Keratinocyte (primary cell): ENCODE data around the gene YIPF1. TPM values are rescaled to one million over a fixed set of nuclear protein-coding genes. Genes with fewer than 3 reads are reported as not detected.

Experiments used
- DNase-seq: peaks from one replicate; pipeline ENCODE4 v3.0.0-alpha.2; 2011; ENCODE audit warnings: low read depth, missing footprints, low spot score
- FAIRE-seq: peaks from 2 replicates; lab custom pipeline; 2011; peaks lifted over from hg19 to GRCh38; lab: Jason Lieb, UNC
- H2AFZ ChIP-seq: 2 replicates; pipeline ENCODE4 v1.6.0; 2012; ENCODE audit warnings: low read length, control low read depth, inconsistent platforms; ENCODE audit not compliant: control insufficient read depth
- H3K27ac ChIP-seq: 2 replicates; pipeline ENCODE4 v1.5.1; 2011; ENCODE audit warnings: low read length; ENCODE audit not compliant: control insufficient read depth, insufficient read depth
- H3K27me3 ChIP-seq: 3 replicates; pipeline ENCODE4 v1.6.0; 2011; ENCODE audit warnings: low read length; ENCODE audit not compliant: control insufficient read depth, insufficient read depth; ENCODE audit errors: extremely low read depth
- H3K36me3 ChIP-seq, 2 experiments: 2 replicates in 1 of 2; 3 replicates in 1 of 2; pipeline ENCODE4 v1.5.1; 2011; ENCODE audit warnings: low read length in 2 of 2, mild to moderate bottlenecking in 1 of 2; ENCODE audit not compliant: control insufficient read depth in 2 of 2, insufficient read depth in 2 of 2; ENCODE audit errors: extremely low read depth in 1 of 2
- H3K4me1 ChIP-seq: 3 replicates; pipeline ENCODE4 v1.5.1; 2011; ENCODE audit warnings: low read length; ENCODE audit not compliant: control insufficient read depth, insufficient read depth; ENCODE audit errors: extremely low read depth
- H3K4me2 ChIP-seq: 3 replicates; pipeline ENCODE4 v1.6.0; 2011; ENCODE audit warnings: low read depth, low read length; ENCODE audit not compliant: control insufficient read depth, insufficient read depth; ENCODE audit errors: extremely low read depth
- H3K4me3 ChIP-seq, 3 experiments: fragments of 200-600 bp in 1 of 3; sonication (generic) in 1 of 3; 2 replicates in 2 of 3; 3 replicates in 1 of 3; pipeline ENCODE4 v1.5.1; 2011 to 2016; ENCODE audit warnings: low read length in 3 of 3, mild to moderate bottlenecking in 3 of 3, control low read depth in 2 of 3, inconsistent platforms in 1 of 3, low read depth in 1 of 3, mixed read lengths in 1 of 3, mixed run types in 1 of 3, moderate library complexity in 1 of 3; ENCODE audit not compliant: control insufficient read depth in 2 of 3, insufficient read depth in 2 of 3; ENCODE audit errors: extremely low read depth in 1 of 3
- H3K79me2 ChIP-seq: 2 replicates; pipeline ENCODE4 v1.6.0; 2012; ENCODE audit warnings: low read length; ENCODE audit not compliant: control insufficient read depth, insufficient read depth
- H3K9ac ChIP-seq: 3 replicates; pipeline ENCODE4 v1.6.0; 2011; ENCODE audit warnings: low read length; ENCODE audit not compliant: control insufficient read depth, insufficient read depth; ENCODE audit errors: extremely low read depth
- H3K9me1 ChIP-seq: 3 replicates; pipeline ENCODE4 v1.6.0; 2011; ENCODE audit warnings: low read length; ENCODE audit not compliant: control insufficient read depth, insufficient read depth; ENCODE audit errors: extremely low read depth
- H3K9me3 ChIP-seq: 2 replicates; pipeline ENCODE4 v1.5.1; 2012; ENCODE audit warnings: low read depth, low read length; ENCODE audit not compliant: control insufficient read depth
- H4K20me1 ChIP-seq: 3 replicates; pipeline ENCODE4 v1.6.0; 2011; ENCODE audit warnings: low read length; ENCODE audit not compliant: control insufficient read depth, insufficient read depth; ENCODE audit errors: extremely low read depth
- CTCF ChIP-seq, 3 experiments: IDR thresholded peaks in 1 of 3; conservative IDR thresholded peaks in 1 of 3; optimal IDR thresholded peaks in 1 of 3; 2 replicates in 2 of 3; 3 replicates in 1 of 3; pipeline versions ENCODE3 to v1.5.1; 2011; ENCODE audit warnings: low read length in 3 of 3, mild to moderate bottlenecking in 3 of 3, moderate library complexity in 2 of 3, control low read depth in 1 of 3, inconsistent platforms in 1 of 3; ENCODE audit not compliant: insufficient read depth in 2 of 3; ENCODE audit errors: extremely low read depth in 1 of 3
- EZH2 ChIP-seq: IDR thresholded peaks from one replicate; pipeline ENCODE4 v1.6.1; 2012; ENCODE audit warnings: inconsistent platforms, mild to moderate bottlenecking, low read length, moderate library complexity
- dilution Hi-C: fragments of 300-500 bp; cut with MboI; formaldehyde crosslinking; loops from one replicate; pipeline ENCODE4 v1.7.0; 2020; ENCODE audit warnings: low sequenced_read_pairs; ENCODE audit not compliant: extremely low pct_ligation_motif_present
- polyA plus RNA-seq, 5 experiments: library from polyadenylated mRNA; depleted of rRNA in 3 of 5; stranded (reverse) in 3 of 5; stranded (forward) in 1 of 5; unstranded in 1 of 5; fragments of >200 nt; gene quantifications; 1 replicate in 1 of 5; 2 replicates in 3 of 5; 3 replicates in 1 of 5; pipeline versions ENCODE4 v1.2.1 to v1.2.3, GENCODE V29; 2011 to 2012; ENCODE audit warnings: missing spikeins in 2 of 5, low read depth in 1 of 5, low replicate concordance in 1 of 5

The YIPF1 gene
- polyA plus RNA-seq, 1 donor (not counting 4 experiments of a cell fraction or from before 2014, with no cell fraction given): 43.3 TPM

- dilution Hi-C loops: no loop called here
- no peak for DNase-seq
- TF ChIP-seq CTCF (optimal IDR thresholded peaks at IDR 0.05 in 1 of 3, IDR thresholded peaks at IDR 0.05 in 1 of 3, conservative IDR thresholded peaks at IDR 0.05 in 1 of 3; ENCODE audit: extremely low read depth in 1 of 3, insufficient read depth in 2 of 3, low read length in 3 of 3) (peak in 1 of 3 experiments; percentile 6), EZH2 (no peak)
- H3K27me3 ChIP-seq: no peaks in the 10 kb centered on the region
- H3K4me3 ChIP-seq: no peak overlapping the region
- no peaks in the 10 kb centered on the region for H4K20me1 ChIP-seq
- no peaks in the 10 kb centered on the region for H3K79me2 ChIP-seq
- H3K9ac ChIP-seq: no peak overlapping the region
- FAIRE-seq: no peak
- H3K4me1 ChIP-seq: no peaks in the 10 kb centered on the region
- no peak overlapping the region for H2AFZ ChIP-seq
- no peaks in the 10 kb centered on the region for H3K9me3 ChIP-seq
- H3K9me1 ChIP-seq: no peaks in the 10 kb centered on the region
- no peak overlapping the region for H3K27ac ChIP-seq
- H3K36me3 ChIP-seq: peaks cover 1 to 4% of the 10 kb centered on the region in 2 experiments
- no peak overlapping the region for H3K4me2 ChIP-seq
Observed at GRCh38 chr1:53913352-53914033, 23.9 kb upstream of the YIPF1 start.

GRCh38 chr1:53911442-53911841, 21.8 kb upstream of the YIPF1 start:
- Histone ChIP-seq H3K9ac (no peak overlapping the region), H3K9me1 (no peaks in the 10 kb centered on the region), H3K27me3 (no peaks in the 10 kb centered on the region), H3K4me3 (no peak overlapping the region), H3K27ac (no peak overlapping the region), H3K79me2 (no peaks in the 10 kb centered on the region), H4K20me1 (no peaks in the 10 kb centered on the region), H3K9me3 (no peaks in the 10 kb centered on the region), H3K4me1 (peaks cover 3% of the 10 kb centered on the region), H3K4me2 (no peak overlapping the region), H2AFZ (no peak overlapping the region), H3K36me3 (peaks cover 1 to 4% of the 10 kb centered on the region in 2 experiments)
- DNase-seq (no peak), FAIRE-seq (no peak)
- dilution Hi-C loops: no loop called here
- no peak for TF ChIP-seq EZH2

- FAIRE-seq (no peak), DNase-seq (no peak)
- Histone ChIP-seq H3K27me3 (no peaks in the 10 kb centered on the region), H2AFZ (no peak overlapping the region), H3K4me3 (no peak overlapping the region), H3K4me2 (no peak overlapping the region), H3K4me1 (peaks cover 3% of the 10 kb centered on the region), H3K36me3 (peaks cover 1 to 4% of the 10 kb centered on the region in 2 experiments), H4K20me1 (no peaks in the 10 kb centered on the region), H3K9me3 (no peaks in the 10 kb centered on the region), H3K9ac (no peak overlapping the region), H3K79me2 (no peaks in the 10 kb centered on the region), H3K9me1 (no peaks in the 10 kb centered on the region), H3K27ac (no peak overlapping the region)
- TF ChIP-seq EZH2 (no peak), CTCF (optimal IDR thresholded peaks at IDR 0.05 in 1 of 3, IDR thresholded peaks at IDR 0.05 in 1 of 3, conservative IDR thresholded peaks at IDR 0.05 in 1 of 3; ENCODE audit: extremely low read depth in 1 of 3, insufficient read depth in 2 of 3, low read length in 3 of 3) (no peak)
- dilution Hi-C loops: no loop called here
Observed at GRCh38 chr1:53909946-53910345, 20.3 kb upstream of the YIPF1 start.
